GM23248 (cell line): Measurements from ENCODE around the gene SPATA12. TPM values are rescaled to one million over a fixed set of nuclear protein-coding genes. Genes with fewer than 3 reads are reported as not detected.

Source experiments
- DNase-seq: peaks from one replicate; pipeline ENCODE4 v3.0.0-alpha.2; 2015
- H2AFZ ChIP-seq: fragments of 200-600 bp; sonication (generic); 2 replicates; pipeline ENCODE4 v1.6.1; 2016; ENCODE audit warnings: antibody characterized with exemption
- H3F3A ChIP-seq: fragments of 200-600 bp; sonication (generic); 2 replicates; pipeline ENCODE4 v1.6.1; 2016; ENCODE audit warnings: mild to moderate bottlenecking, antibody characterized with exemption, mixed run types; ENCODE audit not compliant: insufficient read depth
- H3K27ac ChIP-seq: fragments of 200-600 bp; sonication (generic); 2 replicates; pipeline ENCODE4 v1.5.1; 2016; ENCODE audit warnings: mild to moderate bottlenecking
- H3K27me3 ChIP-seq: fragments of 200-600 bp; sonication (generic); replicated peaks from 2 replicates; pipeline ENCODE4 v1.6.1; 2016; ENCODE audit warnings: mild to moderate bottlenecking; ENCODE audit not compliant: insufficient read depth
- H3K36me3 ChIP-seq: fragments of 200-600 bp; sonication (generic); 2 replicates; pipeline ENCODE4 v1.6.1; 2016; ENCODE audit warnings: low read depth, mild to moderate bottlenecking
- H3K4me1 ChIP-seq: fragments of 200-600 bp; sonication (generic); 2 replicates; pipeline ENCODE4 v1.6.1; 2016; ENCODE audit warnings: mild to moderate bottlenecking; ENCODE audit not compliant: insufficient read depth
- H3K4me2 ChIP-seq: fragments of 200-600 bp; sonication (generic); one replicate; pipeline ENCODE4 v1.6.1; 2016; ENCODE audit warnings: mild to moderate bottlenecking; ENCODE audit not compliant: unreplicated experiment
- H3K4me3 ChIP-seq: fragments of 200-600 bp; sonication (generic); 2 replicates; pipeline ENCODE4 v1.5.1; 2016; ENCODE audit warnings: mild to moderate bottlenecking
- H3K79me2 ChIP-seq: fragments of 200-600 bp; sonication (generic); 2 replicates; pipeline ENCODE4 v1.6.1; 2016; ENCODE audit warnings: mild to moderate bottlenecking; ENCODE audit not compliant: insufficient read depth
- H3K9ac ChIP-seq: fragments of 200-600 bp; sonication (generic); 2 replicates; pipeline ENCODE4 v1.6.1; 2016; ENCODE audit warnings: mild to moderate bottlenecking
- H3K9me2 ChIP-seq: fragments of 200-600 bp; sonication (generic); 2 replicates; pipeline ENCODE4 v1.6.1; 2016; ENCODE audit warnings: mixed run types, mild to moderate bottlenecking, moderate library complexity; ENCODE audit not compliant: insufficient read depth
- H3K9me3 ChIP-seq: fragments of 200-600 bp; sonication (generic); one replicate; pipeline ENCODE4 v1.6.1; 2017; ENCODE audit warnings: low read depth
- H4K20me1 ChIP-seq: fragments of 200-600 bp; sonication (generic); 2 replicates; pipeline ENCODE4 v1.6.0; 2016; ENCODE audit not compliant: insufficient read depth
- EZH2 ChIP-seq: fragments of 200-600 bp; sonication (generic); IDR thresholded peaks from 2 replicates; pipeline ENCODE4 v1.6.1; 2018; ENCODE audit warnings: antibody characterized with exemption, mild to moderate bottlenecking; ENCODE audit not compliant: insufficient read depth, poor library complexity, severe bottlenecking
- EZH2phosphoT487 ChIP-seq: fragments of 200-600 bp; sonication (generic); IDR thresholded peaks from 2 replicates; pipeline ENCODE4 v1.6.1; 2018; ENCODE audit warnings: antibody characterized with exemption, moderate library complexity, mild to moderate bottlenecking, low read depth; ENCODE audit not compliant: insufficient read depth
- WGBS, 2 experiments: methylation state at CpG; one replicate each; pipeline ENCODE4 v1.1.6; 2015 to 2017; ENCODE audit warnings: low lambda C conversion rate in 2 of 2, low coverage in 1 of 2; ENCODE audit errors: missing lambda C conversion rate in 2 of 2; 5-methylcytosine and 5-hydroxymethylcytosine counted together
- in situ Hi-C: fragments of 300-500 bp; cut with MboI; formaldehyde crosslinking; loops from 2 replicates; pipeline ENCODE4 v1.15.0; 2020
- polyA plus RNA-seq: library from polyadenylated mRNA; unstranded; fragments of >200 nt; fragmentation: Nextera tagmentation; extraction: Ambion mirVana; gene quantifications from 2 replicates; pipeline ENCODE4 v1.2.1, GENCODE V29; 2016
- total RNA-seq: library from RNA; depleted of rRNA; stranded (reverse); fragments of >200 nt; shearing (Covaris generic); gene quantifications from 2 replicates; pipeline ENCODE4 v1.2.3, GENCODE V29; 2014

Gene SPATA12
- total and polyA plus RNA-seq, 2 experiments from 2014 or later, result not detected

DNA sequence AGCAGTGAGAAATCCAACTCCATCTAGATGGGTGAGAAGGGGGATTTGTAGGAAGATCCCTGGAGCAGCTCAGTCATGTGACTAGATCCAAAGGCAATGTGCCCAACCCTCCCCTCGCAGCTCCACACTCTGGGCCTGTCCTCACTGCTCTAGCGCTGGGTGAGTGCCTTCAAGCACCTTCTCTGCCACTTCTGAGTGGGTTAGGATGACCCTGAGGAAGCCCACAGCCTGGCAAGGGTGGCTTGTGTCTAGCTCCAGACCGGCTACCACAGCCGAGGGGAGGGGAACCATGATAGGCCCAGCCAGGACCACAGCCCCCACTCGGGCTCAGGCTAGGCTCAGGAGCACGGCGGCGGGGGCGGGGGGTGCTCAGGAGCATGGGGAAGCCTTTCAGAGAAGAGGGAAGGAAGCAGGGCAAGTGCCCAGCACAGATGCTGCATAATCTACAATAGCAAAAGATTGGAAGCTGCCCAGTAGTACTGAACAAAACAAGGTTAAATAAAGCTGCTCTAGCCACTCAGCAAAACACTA, 1.7 kb downstream of the SPATA12 start:
- H4K20me1 ChIP-seq, result no peaks in the 10 kb centered on the region
- no peak overlapping the region for H3K4me2 ChIP-seq
- no peaks in the 10 kb centered on the region for H3K36me3 ChIP-seq
- H3K27ac ChIP-seq, result no peak overlapping the region
- H3K79me2 ChIP-seq, result no peaks in the 10 kb centered on the region
- no peaks in the 10 kb centered on the region for H3K9me2 ChIP-seq
- no peaks in the 10 kb centered on the region for H3F3A ChIP-seq
- H3K9ac ChIP-seq, result no peak overlapping the region
- WGBS, 2 experiments, result 32% methylated on average over 9 of the region's 9 CpGs
- TF ChIP-seq EZH2phosphoT487, result no peak
- TF ChIP-seq EZH2, result no peak
- H3K4me1 ChIP-seq, result peaks cover 12% of the 10 kb centered on the region
- H3K9me3 ChIP-seq, result no peaks in the 10 kb centered on the region
- H3K27me3 ChIP-seq, result no peaks in the 10 kb centered on the region
- in situ Hi-C loops, result no loop called here
- no peak for DNase-seq
- H2AFZ ChIP-seq, result no peak overlapping the region
- no peak overlapping the region for H3K4me3 ChIP-seq

GRCh38 chr3:57063032-57063431, 2.6 kb downstream of the SPATA12 start:
- Histone ChIP-seq H3K79me2 (no peaks in the 10 kb centered on the region), H3F3A (peaks cover 6% of the 10 kb centered on the region; the same call in 1 of the 2 replicates), H3K9me2 (no peaks in the 10 kb centered on the region), H3K4me3 (no peak overlapping the region), H3K27me3 (no peaks in the 10 kb centered on the region), H4K20me1 (no peaks in the 10 kb centered on the region), H3K9ac (no peak overlapping the region), H3K27ac (no peak overlapping the region), H3K4me2 (no peak overlapping the region), H3K9me3 (no peaks in the 10 kb centered on the region), H2AFZ (no peak overlapping the region), H3K4me1 (peaks cover 16% of the 10 kb centered on the region), H3K36me3 (no peaks in the 10 kb centered on the region)
- no peak for DNase-seq
- WGBS, 2 experiments, result 93 to 97% methylated on average over 5 of the region's 5 CpGs
- no peak for TF ChIP-seq EZH2
- TF ChIP-seq EZH2phosphoT487, result no peak
- in situ Hi-C loops, result no loop called here

DNA sequence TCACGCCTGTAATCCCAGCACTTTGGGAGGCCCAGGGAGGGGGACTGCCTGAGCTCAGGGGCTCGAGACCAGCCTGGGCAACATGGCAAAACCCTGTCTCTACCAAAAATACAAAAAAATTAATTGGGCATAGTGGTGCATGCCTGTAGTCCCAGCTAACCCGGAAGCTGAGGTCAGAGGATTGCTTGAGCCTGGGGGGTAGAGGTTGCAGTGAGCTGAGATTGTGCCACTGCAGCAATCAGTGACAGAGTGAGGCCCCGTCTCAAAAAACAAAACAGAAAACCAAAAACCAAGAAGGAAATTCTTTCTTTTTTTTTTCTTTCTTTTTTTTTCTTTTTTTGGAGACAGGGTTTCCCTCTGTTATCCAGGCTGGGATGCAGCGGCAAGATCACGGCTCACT, 3.5 kb downstream of the SPATA12 start:
- TF ChIP-seq EZH2 (no peak), EZH2phosphoT487 (no peak)
- Histone ChIP-seq H3K27me3 (no peaks in the 10 kb centered on the region), H3F3A (peaks cover 16% of the 10 kb centered on the region; the same call in 1 of the 2 replicates), H3K4me1 (peaks cover 26% of the 10 kb centered on the region), H2AFZ (no peak overlapping the region), H3K9me3 (no peaks in the 10 kb centered on the region), H3K27ac (no peak overlapping the region), H3K36me3 (no peaks in the 10 kb centered on the region), H3K4me3 (no peak overlapping the region), H3K9me2 (no peaks in the 10 kb centered on the region), H3K4me2 (no peak overlapping the region), H3K9ac (no peak overlapping the region), H4K20me1 (no peaks in the 10 kb centered on the region), H3K79me2 (no peaks in the 10 kb centered on the region)
- no peak for DNase-seq
- whole genome bisulfite sequencing, 2 experiments, result 81 to 89% methylated on average over 6 of the region's 6 CpGs
- in situ Hi-C loops, result no loop called here

DNA sequence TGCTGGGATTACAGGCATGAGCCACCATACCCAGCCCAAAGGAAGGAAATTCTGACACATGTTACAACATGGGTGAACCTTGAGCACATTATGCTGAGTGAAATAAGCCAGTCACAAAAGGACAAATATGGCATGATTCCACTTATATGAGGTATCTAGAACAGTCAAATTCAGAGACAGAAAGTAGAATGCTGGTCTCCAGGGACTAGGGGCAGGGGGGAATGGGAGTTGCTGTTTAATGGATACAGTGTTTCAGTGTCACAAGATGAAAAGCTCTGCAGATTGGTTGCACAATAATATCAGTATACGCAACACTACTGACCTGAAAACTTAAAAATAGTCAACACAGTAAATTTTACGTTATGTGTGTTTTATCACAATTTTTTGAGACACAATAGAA, 4.1 kb downstream of the SPATA12 start:
- no peaks in the 10 kb centered on the region for H3K9me2 ChIP-seq
- no peak overlapping the region for H3K4me2 ChIP-seq
- H3K27me3 ChIP-seq, result no peaks in the 10 kb centered on the region
- H2AFZ ChIP-seq, result no peak overlapping the region
- DNase-seq, result no peak
- peaks cover 26% of the 10 kb centered on the region for H3K4me1 ChIP-seq
- H3K36me3 ChIP-seq, result no peaks in the 10 kb centered on the region
- no peaks in the 10 kb centered on the region for H3K9me3 ChIP-seq
- WGBS, 2 experiments, result 88 to 91% methylated on average over 2 of the region's 2 CpGs
- H3K4me3 ChIP-seq, result no peak overlapping the region
- in situ Hi-C loops, result no loop called here
- TF ChIP-seq EZH2, result no peak
- TF ChIP-seq EZH2phosphoT487, result no peak
- no peaks in the 10 kb centered on the region for H3K79me2 ChIP-seq
- H3K27ac ChIP-seq, result no peak overlapping the region
- H4K20me1 ChIP-seq, result no peaks in the 10 kb centered on the region
- H3K9ac ChIP-seq, result no peak overlapping the region
- H3F3A ChIP-seq, result peaks cover 19% of the 10 kb centered on the region; the same call in 1 of the 2 replicates
